C4-2B (cell line): ENCODE measurements around the gene POLR1D.

Experiments used
- H3K27ac ChIP-seq: fragments of 450-650 bp; 2 replicates; pipeline ENCODE4 v1.5.1; 2017
- ZFX ChIP-seq: fragments of 450-650 bp; IDR thresholded peaks from 2 replicates; pipeline ENCODE4 v1.6.1; 2017
- TF ChIP-seq, protein P1 (sequence below): fragments of 450-650 bp; conservative IDR thresholded peaks from 2 replicates; pipeline ENCODE4 v1.5.1; 2017; ENCODE audit warnings: mild to moderate bottlenecking

POLR1D gene

DNA sequence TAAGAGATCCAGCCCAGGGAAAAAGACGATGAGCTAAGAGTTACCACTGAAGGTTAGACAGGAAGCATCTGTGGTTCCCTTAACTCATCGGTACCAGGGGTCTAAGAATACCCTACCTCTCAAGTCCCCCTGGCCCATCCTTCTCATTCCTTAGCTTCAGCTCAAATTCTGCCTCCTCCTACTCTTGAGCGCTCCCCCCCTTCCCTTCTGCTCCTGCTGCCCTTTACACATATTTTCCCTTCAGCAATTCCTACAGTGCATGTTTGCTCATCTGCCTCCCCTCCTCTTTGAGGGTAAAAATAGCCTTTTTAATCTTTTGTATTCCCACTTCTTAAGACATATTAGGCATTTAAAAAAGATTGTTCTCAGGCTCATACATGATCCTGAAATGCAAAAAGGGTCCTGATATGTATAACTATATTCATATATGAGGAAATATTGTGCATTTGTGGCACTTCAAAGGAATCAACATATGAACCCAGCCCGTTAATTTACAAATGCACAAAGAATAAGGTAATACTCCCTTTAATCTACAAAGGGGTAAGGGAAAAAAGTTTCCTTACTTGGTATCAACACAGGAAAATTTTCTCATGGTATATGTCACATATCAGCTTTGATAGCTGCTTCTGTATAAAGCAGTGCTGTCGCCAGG, 34.5 kb upstream of the POLR1D start:
- no peak overlapping the region for H3K27ac ChIP-seq
- no peak for TF ChIP-seq ZFX
- TF ChIP-seq, protein P1, sequence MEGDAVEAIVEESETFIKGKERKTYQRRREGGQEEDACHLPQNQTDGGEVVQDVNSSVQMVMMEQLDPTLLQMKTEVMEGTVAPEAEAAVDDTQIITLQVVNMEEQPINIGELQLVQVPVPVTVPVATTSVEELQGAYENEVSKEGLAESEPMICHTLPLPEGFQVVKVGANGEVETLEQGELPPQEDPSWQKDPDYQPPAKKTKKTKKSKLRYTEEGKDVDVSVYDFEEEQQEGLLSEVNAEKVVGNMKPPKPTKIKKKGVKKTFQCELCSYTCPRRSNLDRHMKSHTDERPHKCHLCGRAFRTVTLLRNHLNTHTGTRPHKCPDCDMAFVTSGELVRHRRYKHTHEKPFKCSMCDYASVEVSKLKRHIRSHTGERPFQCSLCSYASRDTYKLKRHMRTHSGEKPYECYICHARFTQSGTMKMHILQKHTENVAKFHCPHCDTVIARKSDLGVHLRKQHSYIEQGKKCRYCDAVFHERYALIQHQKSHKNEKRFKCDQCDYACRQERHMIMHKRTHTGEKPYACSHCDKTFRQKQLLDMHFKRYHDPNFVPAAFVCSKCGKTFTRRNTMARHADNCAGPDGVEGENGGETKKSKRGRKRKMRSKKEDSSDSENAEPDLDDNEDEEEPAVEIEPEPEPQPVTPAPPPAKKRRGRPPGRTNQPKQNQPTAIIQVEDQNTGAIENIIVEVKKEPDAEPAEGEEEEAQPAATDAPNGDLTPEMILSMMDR = no peak

DNA sequence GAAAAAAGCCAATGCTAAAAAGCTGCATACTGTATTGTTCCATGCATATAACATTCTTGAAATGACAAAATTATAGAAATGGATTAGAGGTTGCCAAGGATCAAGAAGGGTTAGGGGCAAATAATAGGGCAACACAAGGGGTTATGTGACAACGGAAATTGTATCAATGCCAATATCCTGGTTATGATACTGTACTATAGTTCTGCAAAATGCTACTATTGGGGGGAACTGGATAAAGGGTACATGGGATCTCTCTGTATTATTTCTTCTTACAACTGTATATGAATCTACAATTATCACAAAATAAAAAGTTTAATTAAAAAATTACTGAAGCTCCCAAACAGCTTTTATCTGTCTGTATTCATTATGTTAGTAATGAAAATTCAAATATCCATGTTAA, 33.3 kb upstream of the POLR1D start:
- no peak overlapping the region for H3K27ac ChIP-seq
- no peak for TF ChIP-seq ZFX

DNA sequence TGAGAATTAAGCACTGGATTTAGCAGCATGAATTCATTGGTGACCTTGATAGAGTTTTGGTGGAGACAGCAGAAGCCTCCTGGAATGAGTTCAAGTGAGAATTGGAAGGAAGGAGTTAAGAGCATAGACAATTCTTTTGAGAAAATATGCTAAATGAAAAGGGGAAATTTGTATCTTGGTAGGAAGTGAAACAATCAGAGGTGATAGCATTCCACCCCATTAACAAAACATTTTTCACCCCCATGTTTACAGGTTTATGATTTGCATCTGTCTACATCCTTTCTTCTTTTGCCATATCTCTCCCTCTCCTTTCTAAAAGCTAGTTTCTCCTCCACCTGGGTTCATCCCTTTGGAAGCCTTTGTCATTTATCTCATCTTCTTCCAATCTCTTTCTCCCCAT, 28.8 kb upstream of the POLR1D start:
- H3K27ac ChIP-seq = no peak overlapping the region
- TF ChIP-seq, protein P1 = no peak
- TF ChIP-seq ZFX = no peak

DNA sequence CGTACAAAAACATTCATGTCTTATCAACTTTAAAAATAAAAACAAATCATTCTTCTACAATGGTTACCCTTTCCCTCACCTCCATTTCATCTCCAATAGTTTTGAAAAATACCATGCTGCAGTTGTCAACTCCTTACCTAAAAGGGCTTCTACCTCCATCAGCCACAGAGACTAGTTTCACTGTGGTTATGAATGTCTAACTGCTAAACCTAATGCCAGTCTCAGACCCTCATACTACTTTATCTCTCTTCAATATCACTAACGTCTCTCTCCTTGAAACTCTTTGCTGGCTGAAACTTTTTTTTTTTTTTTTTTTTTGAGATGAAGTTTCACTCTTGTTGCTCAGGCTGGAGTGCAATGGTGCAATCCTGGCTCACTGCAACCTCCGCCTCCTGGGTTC, 28.4 kb upstream of the POLR1D start:
- no peak overlapping the region for H3K27ac ChIP-seq
- TF ChIP-seq ZFX = no peak
- TF ChIP-seq, protein P1 = no peak

DNA sequence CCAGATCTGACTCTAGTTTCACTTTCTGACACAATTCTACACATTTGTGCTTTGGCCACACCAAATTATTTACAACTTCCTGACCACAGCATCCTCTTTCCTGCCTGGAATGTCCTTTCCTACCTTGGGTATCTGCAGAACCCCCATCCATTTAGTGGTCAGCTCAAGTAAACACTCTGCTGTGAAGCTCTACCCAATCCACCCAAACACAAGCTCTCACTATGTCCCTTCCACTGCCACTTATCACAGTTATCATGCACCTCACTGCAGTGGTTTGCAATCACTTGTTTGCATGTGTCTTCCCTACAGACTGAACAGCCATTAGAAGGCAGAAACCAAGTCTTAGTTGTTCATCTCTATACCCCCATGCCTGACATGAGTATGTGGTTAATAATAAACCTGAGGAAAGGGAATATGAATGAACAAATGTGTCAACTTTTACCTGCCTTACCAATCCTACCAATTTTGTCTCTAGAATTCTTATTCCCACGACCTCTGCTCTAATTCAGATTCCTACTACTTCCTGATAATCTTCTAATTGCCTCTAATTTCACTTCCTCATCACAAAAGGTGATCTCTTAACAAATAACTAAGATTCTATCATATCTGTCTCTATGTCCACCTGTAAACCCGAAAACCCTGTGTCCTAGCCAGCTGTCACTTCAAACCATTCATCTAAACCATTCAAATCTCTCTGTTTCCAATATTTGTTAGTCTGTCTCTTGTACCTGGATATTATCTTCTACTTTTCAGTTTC, 26.5 kb upstream of the POLR1D start:
- no peak overlapping the region for H3K27ac ChIP-seq
- TF ChIP-seq, protein P1 = no peak
- no peak for TF ChIP-seq ZFX

DNA sequence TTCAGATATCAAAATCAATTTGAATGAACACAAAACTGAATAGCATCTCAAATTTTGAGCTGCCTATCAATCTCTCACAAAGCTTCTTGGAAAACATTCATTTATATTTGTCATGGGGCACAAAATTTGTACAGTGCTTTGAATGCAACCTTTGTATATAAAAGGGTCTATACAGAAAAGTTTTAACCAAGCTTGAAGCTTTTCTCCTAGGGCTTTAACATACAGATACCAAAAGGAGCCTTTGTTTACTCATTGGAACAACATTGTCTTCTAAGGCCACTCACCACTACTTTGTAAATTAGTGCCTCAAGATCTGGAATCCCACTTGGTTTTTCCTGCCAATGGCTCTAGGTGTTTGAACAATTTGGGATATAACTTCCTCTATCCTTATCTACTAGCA, 22.6 kb upstream of the POLR1D start:
- H3K27ac ChIP-seq = no peak overlapping the region
- no peak for TF ChIP-seq ZFX
- TF ChIP-seq, protein P1 = no peak

DNA sequence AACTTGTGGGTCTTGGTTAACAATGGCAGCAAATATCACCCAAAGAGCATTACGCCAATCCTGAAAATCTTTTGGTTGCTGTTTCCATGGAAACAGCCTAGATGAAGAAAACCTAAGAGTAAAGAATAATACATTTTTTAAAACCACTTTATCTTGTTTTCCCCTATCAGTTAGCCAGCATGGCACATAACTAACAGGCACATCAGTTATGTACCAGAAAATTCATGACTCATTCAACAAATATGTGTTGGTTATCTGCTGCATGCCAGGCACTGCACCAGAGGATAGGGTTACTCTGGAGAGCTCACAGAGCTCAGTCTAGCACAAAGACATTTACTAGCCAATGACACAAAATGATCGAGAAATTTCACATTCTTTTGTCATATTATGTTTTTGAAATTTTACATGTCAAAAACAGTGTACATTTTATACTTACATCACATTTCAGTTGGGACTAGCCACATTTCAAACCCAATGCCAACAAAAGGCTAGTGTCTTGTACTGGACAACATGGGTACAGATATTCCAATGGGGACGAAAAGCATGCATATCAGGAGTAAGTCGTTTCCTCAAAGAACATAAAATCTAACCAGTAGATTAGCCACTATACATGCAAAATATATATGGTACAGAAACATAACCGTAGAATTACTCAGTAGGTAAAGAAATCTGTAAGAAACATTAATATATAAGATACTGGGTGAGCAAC, 21.7 kb upstream of the POLR1D start:
- TF ChIP-seq, protein P1 = no peak
- no peak for TF ChIP-seq ZFX
- no peak overlapping the region for H3K27ac ChIP-seq
